Measurements from ENCODE around the gene KLHL22. TPM values are rescaled to one million over a fixed set of nuclear protein-coding genes. Genes with fewer than 3 reads are reported as not detected.

KLHL22 gene
- total RNA-seq, 2 experiments from 2014 or later: 27.5 to 31.7 TPM

GRCh38 chr22:20405291-20405930 is 90.2 kb downstream of the KLHL22 start:
- CTCF ChIA-PET: interaction anchor here (1.2 to 1.4 kb wide), 2 partner anchors 51 to 248 kb away, joined by 3 read pairs; no protein-coding TSS in a partner anchor
- no peak overlapping the region for H3K27ac Mint-ChIP-seq

DNA sequence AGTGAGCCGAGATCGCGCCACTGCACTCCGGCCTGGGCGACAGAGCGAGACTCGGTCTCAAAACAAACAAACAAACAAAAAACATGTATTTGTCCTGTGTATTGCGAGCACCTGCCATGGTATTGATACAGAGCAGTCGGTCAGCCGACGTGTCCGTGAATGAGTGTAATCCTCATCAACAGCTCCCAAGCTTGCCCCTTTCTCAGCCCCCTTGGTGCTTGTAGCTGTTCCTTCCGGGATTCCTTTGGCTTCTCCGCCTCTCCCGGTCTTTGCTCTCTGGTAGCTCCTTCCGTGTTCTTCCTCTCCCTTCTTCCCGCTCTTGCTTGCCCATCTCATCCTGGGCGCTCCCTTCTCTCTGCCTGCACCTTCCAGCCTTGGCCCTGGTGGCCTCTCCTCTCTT is 90.7 kb downstream of the KLHL22 start:
- H3K9me3 Mint-ChIP-seq (ENCODE audit: low read depth): no peaks in the 10 kb centered on the region
- peaks cover 4% of the 10 kb centered on the region for H3K36me3 Mint-ChIP-seq
- ATAC-seq (no peak), DNase-seq (no peak)
- no peaks in the 10 kb centered on the region for H3K27me3 Mint-ChIP-seq
- CTCF ChIA-PET: interaction anchor here (1.2 to 1.9 kb wide), 3 partner anchors 13 to 248 kb away, joined by 3 to 9 read pairs (median 3); no protein-coding TSS in a partner anchor
- no peak overlapping the region for H3K27ac Mint-ChIP-seq
- peaks cover 9% of the 10 kb centered on the region for H3K4me1 Mint-ChIP-seq
- no peak overlapping the region for H3K4me3 Mint-ChIP-seq

More at GRCh38 chr22:20405291-20405930, 90.2 kb downstream of the KLHL22 start:
- no peak for ATAC-seq
- no peaks in the 10 kb centered on the region for H3K9me3 Mint-ChIP-seq (ENCODE audit: low read depth)
- no peak overlapping the region for H3K4me3 Mint-ChIP-seq
- H3K36me3 Mint-ChIP-seq: peaks cover 4% of the 10 kb centered on the region
- no peak for DNase-seq
- H3K4me1 Mint-ChIP-seq: peaks cover 9% of the 10 kb centered on the region
- no peaks in the 10 kb centered on the region for H3K27me3 Mint-ChIP-seq

- Mint-ChIP-seq H3K4me1 (peaks cover 9% of the 10 kb centered on the region), H3K4me3 (no peak overlapping the region), H3K27me3 (no peaks in the 10 kb centered on the region), H3K36me3 (peaks cover 4% of the 10 kb centered on the region), H3K9me3 (ENCODE audit: low read depth) (no peaks in the 10 kb centered on the region), H3K27ac (no peak overlapping the region)
- no peak for DNase-seq
- ATAC-seq: no peak
- CTCF ChIA-PET: interaction anchor here (1.5 to 1.9 kb wide), 3 partner anchors 9 to 52 kb away, joined by 3 to 9 read pairs (median 4); no protein-coding TSS in a partner anchor
Measured at GRCh38 chr22:20403779-20404140, 91.8 kb downstream of the KLHL22 start.

DNA sequence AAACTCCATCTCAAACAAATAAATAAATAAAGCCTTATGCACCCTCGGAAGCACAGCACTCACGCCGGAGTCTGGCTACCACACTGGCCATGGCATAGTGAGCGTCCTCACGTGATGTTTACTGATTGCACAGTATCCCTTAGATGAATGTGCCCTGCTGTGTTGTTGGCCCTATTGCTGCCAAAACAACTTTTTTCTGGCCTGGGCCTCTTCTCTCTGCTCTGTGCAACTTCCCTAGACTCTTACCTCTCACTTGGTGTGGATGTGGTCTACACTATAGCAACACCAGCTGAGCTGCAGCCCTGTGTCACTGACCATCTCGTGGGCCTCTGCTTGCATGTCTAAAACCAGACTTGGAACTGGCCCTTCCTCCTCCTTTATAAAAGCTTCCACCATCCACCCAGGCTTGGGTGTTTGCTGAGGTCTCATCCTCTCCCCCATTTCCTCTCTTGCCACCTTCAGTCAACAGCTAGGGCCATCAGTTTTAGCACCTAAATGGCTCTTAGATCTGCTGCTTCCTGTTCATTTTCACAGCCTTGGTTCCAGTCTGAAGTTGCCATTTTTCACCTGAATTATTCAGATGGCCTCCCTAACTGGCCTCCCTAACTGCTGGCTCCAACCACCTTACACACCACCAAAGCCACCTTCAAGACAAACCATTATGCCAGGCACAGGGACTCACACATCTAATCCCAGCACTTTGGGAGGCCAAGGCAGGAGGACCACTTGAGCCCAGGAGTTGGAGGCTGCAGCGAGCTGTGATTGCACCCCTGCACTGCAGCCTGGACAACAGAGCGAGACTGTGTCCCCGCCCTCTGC is 92.4 kb downstream of the KLHL22 start:
- H3K4me1 Mint-ChIP-seq: peaks cover 9% of the 10 kb centered on the region
- no peaks in the 10 kb centered on the region for H3K27me3 Mint-ChIP-seq
- ATAC-seq (peak; percentile 42), DNase-seq (no peak)
- CTCF ChIA-PET: interaction anchor here (1.5 to 1.9 kb wide), 3 partner anchors 9 to 53 kb away, joined by 3 to 9 read pairs (median 4); no protein-coding TSS in a partner anchor
- no peaks in the 10 kb centered on the region for H3K9me3 Mint-ChIP-seq (ENCODE audit: low read depth)
- no peak overlapping the region for H3K4me3 Mint-ChIP-seq
- H3K36me3 Mint-ChIP-seq: peaks cover 4% of the 10 kb centered on the region
- peak overlapping the region; percentile 45 for H3K27ac Mint-ChIP-seq

- Mint-ChIP-seq H3K4me3 (no peak overlapping the region), H3K27ac (no peak overlapping the region), H3K4me1 (peaks cover 10% of the 10 kb centered on the region), H3K36me3 (peaks cover 7% of the 10 kb centered on the region), H3K9me3 (ENCODE audit: low read depth) (no peaks in the 10 kb centered on the region), H3K27me3 (no peaks in the 10 kb centered on the region)
- CTCF ChIA-PET: no interaction called here
- ATAC-seq (no peak), DNase-seq (no peak)
Measured at GRCh38 chr22:20401376-20402014, 94.1 kb downstream of the KLHL22 start.

GRCh38 chr22:20400606-20401375 is 94.8 kb downstream of the KLHL22 start:
- Mint-ChIP-seq H3K36me3 (peaks cover 7% of the 10 kb centered on the region), H3K27ac (no peak overlapping the region), H3K27me3 (no peaks in the 10 kb centered on the region), H3K4me3 (no peak overlapping the region), H3K9me3 (ENCODE audit: low read depth) (no peaks in the 10 kb centered on the region), H3K4me1 (peaks cover 17% of the 10 kb centered on the region)
- ATAC-seq: no peak
- DNase-seq: no peak
- CTCF ChIA-PET: no interaction called here

- no peak overlapping the region for H3K4me3 Mint-ChIP-seq
- CTCF ChIA-PET: no interaction called here
- DNase-seq: no peak
- no peak overlapping the region for H3K27ac Mint-ChIP-seq
- no peak for ATAC-seq
- H3K9me3 Mint-ChIP-seq (ENCODE audit: low read depth): no peaks in the 10 kb centered on the region
- H3K4me1 Mint-ChIP-seq: peaks cover 24% of the 10 kb centered on the region
- H3K36me3 Mint-ChIP-seq: peaks cover 7% of the 10 kb centered on the region
- no peaks in the 10 kb centered on the region for H3K27me3 Mint-ChIP-seq
Measured at GRCh38 chr22:20399866-20400605, 95.6 kb downstream of the KLHL22 start.

DNA sequence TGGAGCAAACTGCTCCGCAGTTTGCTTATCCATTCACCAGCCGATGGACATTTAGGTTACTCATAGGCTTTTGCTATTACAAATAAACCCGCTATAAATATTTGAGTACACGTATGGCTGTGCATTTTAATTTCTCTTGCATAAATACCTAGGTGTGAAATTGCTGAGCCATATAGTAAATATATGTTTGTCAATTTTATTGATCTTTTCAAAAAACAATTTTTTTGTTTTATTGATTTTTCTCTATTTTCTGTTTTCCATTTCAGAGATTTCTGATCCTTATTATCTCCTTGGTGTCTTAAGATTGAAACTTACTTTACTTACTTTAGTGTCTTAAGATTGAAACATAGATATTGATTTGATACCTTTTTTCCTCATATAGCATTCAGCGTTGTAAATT is 97.2 kb downstream of the KLHL22 start:
- no peaks in the 10 kb centered on the region for H3K9me3 Mint-ChIP-seq (ENCODE audit: low read depth)
- no peaks in the 10 kb centered on the region for H3K27me3 Mint-ChIP-seq
- H3K36me3 Mint-ChIP-seq: peaks cover 7% of the 10 kb centered on the region
- no peak overlapping the region for H3K27ac Mint-ChIP-seq
- CTCF ChIA-PET: interaction anchor here (1.4 kb wide), 1 partner anchor 20 kb away, joined by 5 read pairs; no protein-coding TSS in a partner anchor
- peaks cover 27% of the 10 kb centered on the region for H3K4me1 Mint-ChIP-seq
- H3K4me3 Mint-ChIP-seq: no peak overlapping the region
- DNase-seq (no peak), ATAC-seq (no peak)

DNA sequence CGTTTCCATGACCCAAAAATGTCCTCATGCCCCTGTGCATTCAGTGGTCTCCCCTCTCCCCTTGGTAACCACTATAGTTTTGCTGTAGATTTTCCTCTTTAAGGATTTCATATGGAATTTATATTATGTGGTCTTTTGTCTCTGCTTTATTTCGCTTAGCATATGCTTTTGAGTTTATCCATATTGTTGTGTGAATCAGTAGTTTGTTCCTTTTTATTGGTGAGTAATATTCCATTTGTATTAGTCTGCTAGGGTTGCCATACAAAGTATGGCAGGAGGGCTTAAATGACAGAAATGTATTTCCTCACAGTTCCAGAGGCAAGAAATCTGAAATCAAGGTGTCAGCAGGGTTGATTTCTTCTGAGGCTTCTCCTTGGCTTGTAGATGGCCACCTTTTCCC is 98.1 kb downstream of the KLHL22 start:
- Mint-ChIP-seq H3K9me3 (ENCODE audit: low read depth) (no peaks in the 10 kb centered on the region), H3K36me3 (peaks cover 2% of the 10 kb centered on the region), H3K4me1 (peaks cover 22% of the 10 kb centered on the region), H3K4me3 (no peak overlapping the region), H3K27me3 (no peaks in the 10 kb centered on the region), H3K27ac (no peak overlapping the region)
- DNase-seq (no peak), ATAC-seq (no peak)
- CTCF ChIA-PET: no interaction called here

DNA sequence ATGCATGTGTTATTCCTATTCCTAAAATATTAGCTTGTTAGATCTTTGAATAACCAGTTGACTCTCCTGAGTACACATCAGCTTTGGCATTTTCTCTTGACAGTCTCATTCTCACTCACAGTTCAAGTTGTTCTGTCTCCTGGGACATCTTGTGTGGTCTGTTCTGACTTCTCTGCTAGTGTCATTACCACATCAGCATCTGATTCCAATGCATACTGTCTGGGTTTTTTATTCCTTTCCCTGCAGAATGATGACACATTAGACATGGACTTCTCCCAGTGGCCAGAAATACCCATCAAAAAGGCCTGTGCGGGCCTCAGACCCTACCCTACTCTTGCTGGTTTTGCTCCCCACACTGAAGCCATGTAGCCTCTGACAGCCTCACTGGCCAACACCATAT is 99.0 kb downstream of the KLHL22 start:
- CTCF ChIA-PET: interaction anchor here (3.1 kb wide), 1 partner anchor 77 kb away, joined by 9 read pairs; the partner anchor contains the start of gene DGCR6L
- Mint-ChIP-seq H3K4me3 (no peak overlapping the region), H3K36me3 (peaks cover 2% of the 10 kb centered on the region), H3K4me1 (peaks cover 22% of the 10 kb centered on the region), H3K27ac (no peak overlapping the region), H3K27me3 (no peaks in the 10 kb centered on the region), H3K9me3 (ENCODE audit: low read depth) (no peaks in the 10 kb centered on the region)
- DNase-seq (no peak), ATAC-seq (no peak)

GRCh38 chr22:20395907-20396287 is 99.7 kb downstream of the KLHL22 start:
- Mint-ChIP-seq H3K36me3 (peaks cover 2% of the 10 kb centered on the region), H3K4me1 (peaks cover 22% of the 10 kb centered on the region), H3K4me3 (peak overlapping the region; percentile 81)

DNA sequence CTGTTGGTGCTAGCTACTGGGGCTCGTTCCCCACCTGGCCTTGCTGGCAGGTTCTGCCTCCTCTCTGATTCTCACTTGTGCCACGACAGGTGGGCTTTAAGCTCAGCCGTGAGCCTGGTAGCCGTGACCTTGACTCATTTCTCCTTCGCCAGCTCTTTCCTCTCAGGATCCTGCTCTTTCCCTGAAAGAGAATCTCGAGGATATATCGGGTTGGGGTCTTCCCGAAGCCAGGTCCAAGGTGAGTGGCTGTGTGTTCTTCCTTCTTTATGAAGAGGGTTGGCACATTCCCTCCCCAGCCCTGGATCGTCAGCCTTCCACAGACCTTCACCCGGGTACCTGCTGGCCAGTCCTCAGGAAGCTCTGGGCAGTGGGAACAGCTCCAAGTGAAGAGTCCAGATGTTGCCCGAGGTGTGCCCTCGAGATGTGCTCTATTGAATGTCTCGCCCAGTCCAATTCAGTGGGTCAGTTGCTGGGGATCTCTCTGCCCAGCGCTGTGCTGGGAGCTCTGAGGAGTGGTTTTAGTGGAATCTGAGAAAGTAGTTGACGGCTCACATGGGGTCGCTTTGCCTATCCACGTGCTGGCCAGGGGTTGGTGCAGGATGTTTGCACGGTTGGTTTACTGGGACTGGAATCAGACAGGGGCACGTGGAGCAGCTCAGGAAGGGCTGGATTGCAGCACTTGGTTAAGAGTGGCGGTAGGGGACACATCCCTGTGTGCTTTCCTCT is 100.3 kb downstream of the KLHL22 start:
- Mint-ChIP-seq H3K36me3 (peaks cover 2% of the 10 kb centered on the region), H3K4me1 (peaks cover 22% of the 10 kb centered on the region), H3K4me3 (peak overlapping the region; percentile 81), H3K27ac (peak overlapping the region; percentile 49), H3K9me3 (ENCODE audit: low read depth) (no peaks in the 10 kb centered on the region), H3K27me3 (no peaks in the 10 kb centered on the region)
- CTCF ChIA-PET: interaction anchor here (1.0 to 3.1 kb wide), 3 partner anchors 23 to 110 kb away, joined by 3 to 14 read pairs (median 9); partner anchors contain the start of gene DGCR6L
- ATAC-seq (no peak), DNase-seq (no peak)

More at GRCh38 chr22:20395907-20396287, 99.7 kb downstream of the KLHL22 start:
- CTCF ChIA-PET: interaction anchor here (3.1 kb wide), 1 partner anchor 76 kb away, joined by 9 read pairs; the partner anchor contains the start of gene DGCR6L
- Mint-ChIP-seq H3K27ac (no peak overlapping the region), H3K27me3 (no peaks in the 10 kb centered on the region), H3K9me3 (ENCODE audit: low read depth) (no peaks in the 10 kb centered on the region)
- ATAC-seq (no peak), DNase-seq (no peak)

Data from activated CD8-positive, alpha-beta memory T cell treated with anti-CD3 and anti-CD28 coated beads, Interleukin-2, amount 10 ng/mL, durations not matched to agents 7 days and 5 days (primary cell).